GM23338 (cell line): ENCODE measurements around the gene SCN1B. TPM values are rescaled to one million over a fixed set of nuclear protein-coding genes. Genes with fewer than 3 reads are reported as not detected.

ENCODE experiments used
- ATAC-seq: fragments of 200-7000 bp; cut with Tn5 transposase; 3 replicates; pipeline ENCODE4 v1.9.1; 2020
- DNase-seq: peaks from one replicate; pipeline ENCODE4 v3.0.0-alpha.2; 2015; ENCODE audit warnings: low spot score
- H2AFZ ChIP-seq: fragments of 200-600 bp; sonication (generic); 2 replicates; pipeline ENCODE4 v1.8.0; 2016; ENCODE audit warnings: antibody characterized with exemption, mild to moderate bottlenecking, moderate library complexity
- H3F3A ChIP-seq: fragments of 200-600 bp; sonication (generic); replicated peaks from 2 replicates; pipeline ENCODE4 v1.8.0; 2017; ENCODE audit warnings: antibody characterized with exemption, mixed run types, low read depth
- H3K27ac ChIP-seq: fragments of 200-600 bp; sonication (generic); 2 replicates; pipeline ENCODE4 v1.6.1; 2016; ENCODE audit warnings: low read depth
- H3K27me3 ChIP-seq: fragments of 200-600 bp; sonication (generic); 2 replicates; pipeline ENCODE4 v1.8.0; 2016; ENCODE audit warnings: mild to moderate bottlenecking, mixed run types, moderate library complexity; ENCODE audit not compliant: insufficient read depth
- H3K36me3 ChIP-seq: fragments of 200-600 bp; sonication (generic); 2 replicates; pipeline ENCODE4 v1.8.0; 2016; ENCODE audit warnings: mild to moderate bottlenecking; ENCODE audit not compliant: insufficient read depth
- H3K4me1 ChIP-seq: fragments of 200-600 bp; sonication (generic); 2 replicates; pipeline ENCODE4 v1.8.0; 2016; ENCODE audit warnings: mild to moderate bottlenecking, moderate library complexity; ENCODE audit not compliant: insufficient read depth
- H3K4me2 ChIP-seq: fragments of 200-600 bp; sonication (generic); 2 replicates; pipeline ENCODE4 v1.7.1; 2017; ENCODE audit warnings: mixed run types
- H3K4me3 ChIP-seq: fragments of 200-600 bp; sonication (generic); 2 replicates; pipeline ENCODE4 v1.6.1; 2016; ENCODE audit warnings: mixed run types
- H3K79me2 ChIP-seq: fragments of 200-600 bp; sonication (generic); replicated peaks from 2 replicates; pipeline ENCODE4 v1.8.0; 2017; ENCODE audit warnings: mild to moderate bottlenecking; ENCODE audit not compliant: insufficient read depth
- H3K9me2 ChIP-seq: fragments of 200-600 bp; sonication (generic); 2 replicates; pipeline ENCODE4 v1.8.0; 2017; ENCODE audit not compliant: insufficient read depth
- H4K20me1 ChIP-seq: fragments of 200-600 bp; sonication (generic); replicated peaks from 2 replicates; pipeline ENCODE4 v1.8.0; 2017; ENCODE audit warnings: mild to moderate bottlenecking; ENCODE audit not compliant: insufficient read depth
- H3K27ac Mint-ChIP-seq: 2 replicates; pipeline ENCODE4 v1.8.0; 2020; ENCODE audit warnings: inconsistent platforms, mild to moderate bottlenecking, moderate library complexity, mixed read lengths
- H3K27me3 Mint-ChIP-seq: 3 replicates; pipeline ENCODE4 v1.8.0; 2022; ENCODE audit warnings: low read depth, mild to moderate bottlenecking, moderate library complexity, mixed read lengths, inconsistent platforms; ENCODE audit not compliant: insufficient read depth, poor library complexity
- H3K36me3 Mint-ChIP-seq: 3 replicates; pipeline ENCODE4 v1.8.0; 2021; ENCODE audit warnings: low read depth, mild to moderate bottlenecking, inconsistent platforms, moderate library complexity, mixed read lengths
- H3K4me1 Mint-ChIP-seq: 3 replicates; pipeline ENCODE4 v1.8.0; 2020; ENCODE audit warnings: mild to moderate bottlenecking, inconsistent platforms, mixed read lengths
- H3K4me3 Mint-ChIP-seq: 3 replicates; pipeline ENCODE4 v1.8.0; 2021; ENCODE audit warnings: moderate library complexity, mild to moderate bottlenecking, inconsistent platforms, mixed read lengths
- H3K9me3 Mint-ChIP-seq: 3 replicates; pipeline ENCODE4 v1.8.0; 2020; ENCODE audit warnings: moderate library complexity, mild to moderate bottlenecking, inconsistent platforms, mixed read lengths
- CREB1 ChIP-seq: fragments of 250-450 bp; sonication (Bioruptor Pico); IDR thresholded peaks from 2 replicates; pipeline ENCODE4 v1.5.0; 2020; ENCODE audit warnings: low read depth, mild to moderate bottlenecking, moderate library complexity
- ETS1 ChIP-seq: IDR thresholded peaks from 2 replicates; pipeline ENCODE4 v1.6.1; 2016; ENCODE audit warnings: antibody characterized with exemption
- EZH2 ChIP-seq: fragments of 200-600 bp; sonication (generic); IDR thresholded peaks from one replicate; pipeline ENCODE4 v1.8.0; 2017; ENCODE audit warnings: antibody characterized with exemption, mild to moderate bottlenecking, low read depth; ENCODE audit not compliant: unreplicated experiment
- EZH2phosphoT487 ChIP-seq: fragments of 200-600 bp; sonication (generic); IDR thresholded peaks from one replicate; pipeline ENCODE4 v1.8.1; 2018; ENCODE audit warnings: antibody characterized with exemption; ENCODE audit not compliant: unreplicated experiment
- JUNB ChIP-seq: IDR thresholded peaks from one replicate; pipeline ENCODE4 v1.6.1; 2016; ENCODE audit warnings: antibody characterized with exemption; ENCODE audit not compliant: unreplicated experiment
- POLR2AphosphoS5 ChIP-seq: IDR thresholded peaks from 2 replicates; pipeline ENCODE4 v1.6.1; 2016; ENCODE audit warnings: antibody characterized with exemption, low read depth
- REST ChIP-seq: IDR thresholded peaks from one replicate; pipeline ENCODE4 v1.6.1; 2018; ENCODE audit warnings: antibody characterized with exemption; ENCODE audit not compliant: unreplicated experiment
- ZNF114 ChIP-seq: fragments of 250-450 bp; sonication (Bioruptor Pico); IDR thresholded peaks from 2 replicates; pipeline ENCODE4 v1.5.0; 2020; ENCODE audit warnings: mild to moderate bottlenecking, moderate library complexity
- ZNF462 ChIP-seq: fragments of 250-450 bp; sonication (Bioruptor Pico); IDR thresholded peaks from 2 replicates; pipeline ENCODE4 v1.5.0; 2020; ENCODE audit warnings: mild to moderate bottlenecking, moderate library complexity
- polyA plus RNA-seq: library from polyadenylated mRNA; unstranded; fragments of >200 nt; fragmentation: Nextera tagmentation; extraction: Ambion mirVana; gene quantifications from 2 replicates; pipeline ENCODE4 v1.2.1, GENCODE V29; 2016
- total RNA-seq: library from RNA; depleted of rRNA; stranded (reverse); fragments of >200 nt; shearing (Covaris generic); gene quantifications from 2 replicates; pipeline ENCODE4 v1.2.3, GENCODE V29; 2014

Gene SCN1B
- total and polyA plus RNA-seq, 2 experiments from 2014 or later, result 1.7 to 4.8 TPM

- TF ChIP-seq ZNF462, result no peak
- TF ChIP-seq POLR2AphosphoS5, result no peak
Measured at GRCh38 chr19:35026418-35026817, 3.9 kb upstream of the SCN1B start (continued).

GRCh38 chr19:35027009-35027408 lies 3.3 kb upstream of the SCN1B start:
- H3K4me3 Mint-ChIP-seq, result no peak overlapping the region
- H3K27ac Mint-ChIP-seq, result no peak overlapping the region
- peaks cover 6% of the 10 kb centered on the region; the same call in 2 of the 3 replicates for H3K4me1 Mint-ChIP-seq
- peaks cover 3% of the 10 kb centered on the region; the same call in 1 of the 3 replicates for H3K9me3 Mint-ChIP-seq
- Histone ChIP-seq H3K4me3 (no peak overlapping the region), H3K4me1 (peaks cover 14% of the 10 kb centered on the region), H4K20me1 (peaks cover 11% of the 10 kb centered on the region; the same call in 1 of the 2 replicates), H3K79me2 (no peaks in the 10 kb centered on the region), H3K36me3 (peaks cover 39% of the 10 kb centered on the region), H3K27ac (no peak overlapping the region), H3K4me2 (no peak overlapping the region), H3K9me2 (no peaks in the 10 kb centered on the region), H3K27me3 (peaks cover 20% of the 10 kb centered on the region), H3F3A (peaks cover 52% of the 10 kb centered on the region), H2AFZ (no peak overlapping the region)
- peaks cover 32% of the 10 kb centered on the region for H3K27me3 Mint-ChIP-seq
- ATAC-seq, result no peak
- no peak for DNase-seq
- H3K36me3 Mint-ChIP-seq, result peaks cover 61% of the 10 kb centered on the region
- no peak for TF ChIP-seq EZH2
- no peak for TF ChIP-seq ETS1
- no peak for TF ChIP-seq EZH2phosphoT487
- no peak for TF ChIP-seq ZNF114 (CRISPR knock-in tag)
- no peak for TF ChIP-seq CREB1
- TF ChIP-seq REST, result no peak
- no peak for TF ChIP-seq JUNB
